HCT116 (cell line): ENCODE measurements around the gene RMRP. TPM values are rescaled to one million over a fixed set of nuclear protein-coding genes. Genes with fewer than 3 reads are reported as not detected.

ENCODE experiments used
- ATAC-seq: fragments of 200-7000 bp; cut with Tn5 transposase; 2 replicates; pipeline ENCODE4 v1.9.1; 2020; ENCODE audit warnings: mild to moderate bottlenecking, moderate library complexity
- BruUV-seq: library from RNA; stranded (reverse); fragments of 400-500 nt; replicated peaks from 2 replicates; lab custom pipeline; 2021; lab: Mats Ljungman, UMichigan
- CTCF ChIA-PET: fragments of 300-600 bp; sonication (Branson Sonifier 250); formaldehyde crosslinking; loops from one replicate; lab custom pipeline; 2021; ENCODE audit warnings: antibody characterized with exemption; lab: Charles Lee
- POLR2A ChIA-PET: fragments of 300-600, 350-600 bp; sonication (Branson Sonifier 250); formaldehyde crosslinking; loops from one replicate; lab custom pipeline; 2021; ENCODE audit warnings: antibody characterized with exemption; lab: Charles Lee
- RAD21 ChIA-PET, 2 experiments: fragments of 300-600 bp; sonication (Branson Sonifier 250); formaldehyde crosslinking; loops; one replicate each; lab custom pipeline; 2023; ENCODE audit warnings: low total read pairs in 2 of 2; ENCODE audit not compliant: uncharacterized antibody in 2 of 2, unreplicated experiment in 2 of 2, low non-redundant PET in 1 of 2; lab: Charles Lee
- DNase-seq: peaks from one replicate; pipeline ENCODE4 v3.0.0-alpha.2; 2010; ENCODE audit warnings: low read depth, low spot score
- H2AFZ ChIP-seq: fragments of 200-600 bp; shearing (Covaris generic), sonication (generic); 2 replicates; pipeline ENCODE4 v1.6.1; 2017; ENCODE audit warnings: low read depth, mixed run types, mixed read lengths, antibody characterized with exemption, low read length; ENCODE audit not compliant: poor library complexity, severe bottlenecking
- H3K27ac ChIP-seq: 2 replicates; pipeline ENCODE4 v1.5.1; 2012; ENCODE audit warnings: low read depth, low read length
- H3K27me3 ChIP-seq: fragments of 200-600 bp; sonication (generic); 2 replicates; pipeline ENCODE4 v1.6.1; 2016; ENCODE audit warnings: mixed run types, low read length, mixed read lengths; ENCODE audit not compliant: insufficient read depth
- H3K36me3 ChIP-seq, 2 experiments: fragments of 200-500 bp in 1 of 2; fragments of 200-600 bp in 1 of 2; sonication (Bioruptor generic) in 1 of 2; sonication (generic) in 1 of 2; 2 replicates each; pipeline versions ENCODE4 v1.5.1 to v1.6.1; 2014 to 2016; ENCODE audit warnings: low read length in 2 of 2, inconsistent platforms in 1 of 2, mixed read lengths in 1 of 2, mixed run types in 1 of 2; ENCODE audit not compliant: insufficient read depth in 2 of 2, control insufficient read depth in 1 of 2
- H3K4me1 ChIP-seq, 2 experiments: fragments of 200-600 bp in 1 of 2; sonication (generic) in 1 of 2; 2 replicates each; pipeline versions ENCODE4 v1.5.1 to v1.6.1; 2012 to 2017; ENCODE audit warnings: low read length in 2 of 2, inconsistent platforms in 1 of 2, mild to moderate bottlenecking in 1 of 2, mixed read lengths in 1 of 2, mixed run types in 1 of 2, moderate library complexity in 1 of 2; ENCODE audit not compliant: insufficient read depth in 2 of 2, control insufficient read depth in 1 of 2
- H3K4me2 ChIP-seq: fragments of 200-600 bp; sonication (generic); 2 replicates; pipeline ENCODE4 v1.6.1; 2017; ENCODE audit warnings: mixed run types, low read length, mixed read lengths
- H3K4me3 ChIP-seq, 2 experiments: fragments of 200-600 bp in 1 of 2; sonication (generic) in 1 of 2; replicated peaks in 1 of 2; 2 replicates each; pipeline ENCODE4 v1.5.1; 2011 to 2016; ENCODE audit warnings: low read length in 2 of 2, control low read depth in 1 of 2, low read depth in 1 of 2, mild to moderate bottlenecking in 1 of 2, mixed read lengths in 1 of 2, mixed run types in 1 of 2
- H3K79me2 ChIP-seq: fragments of 200-600 bp; sonication (generic); 2 replicates; pipeline ENCODE4 v1.6.1; 2017; ENCODE audit warnings: mild to moderate bottlenecking, mixed run types, low read length, moderate library complexity, mixed read lengths; ENCODE audit not compliant: insufficient read depth
- H3K9ac ChIP-seq: fragments of 200-600 bp; sonication (generic); 2 replicates; pipeline ENCODE4 v1.6.1; 2016; ENCODE audit warnings: low read length, mixed read lengths
- H3K9me2 ChIP-seq: fragments of 200-600 bp; sonication (generic), shearing (Covaris generic); 2 replicates; pipeline ENCODE4 v1.6.1; 2017; ENCODE audit warnings: mixed run types, mild to moderate bottlenecking, moderate library complexity; ENCODE audit not compliant: insufficient read depth
- H3K9me3 ChIP-seq, 2 experiments: fragments of 200-500 bp in 1 of 2; fragments of 200-600 bp in 1 of 2; sonication (Bioruptor generic) in 1 of 2; sonication (generic) in 1 of 2; 2 replicates each; pipeline ENCODE4 v1.6.1; 2014 to 2017; ENCODE audit warnings: low read length in 2 of 2, mixed read lengths in 2 of 2, inconsistent platforms in 1 of 2, low read depth in 1 of 2, mild to moderate bottlenecking in 1 of 2, mixed run types in 1 of 2, moderate library complexity in 1 of 2; ENCODE audit not compliant: control insufficient read depth in 1 of 2, insufficient read depth in 1 of 2
- H4K20me1 ChIP-seq: fragments of 200-600 bp; sonication (generic), shearing (Covaris generic); 2 replicates; pipeline ENCODE4 v1.6.1; 2017; ENCODE audit warnings: mixed run types, mild to moderate bottlenecking, moderate library complexity; ENCODE audit not compliant: insufficient read depth
- CBX3 ChIP-seq: IDR thresholded peaks from 2 replicates; pipeline ENCODE4 v1.6.1; 2012; ENCODE audit warnings: low read depth
- CEBPB ChIP-seq: IDR thresholded peaks from 2 replicates; pipeline ENCODE4 v1.6.1; 2012; ENCODE audit warnings: low read depth
- CTCF ChIP-seq, 3 experiments: fragments of 200-600 bp in 1 of 3; sonication (generic) in 1 of 3; IDR thresholded peaks in 2 of 3; conservative IDR thresholded peaks in 1 of 3; 2 replicates each; pipeline ENCODE4 v1.5.1; 2012 to 2017; ENCODE audit warnings: low read depth in 2 of 3, low read length in 2 of 3, antibody characterized with exemption in 1 of 3, borderline replicate concordance in 1 of 3, control low read depth in 1 of 3, mild to moderate bottlenecking in 1 of 3, mixed read lengths in 1 of 3, mixed run types in 1 of 3, moderate library complexity in 1 of 3; ENCODE audit not compliant: insufficient read depth in 1 of 3
- EGR1 ChIP-seq: IDR thresholded peaks from 2 replicates; pipeline ENCODE4 v1.6.1; 2012; ENCODE audit warnings: low read depth
- ELF1 ChIP-seq: IDR thresholded peaks from 2 replicates; pipeline ENCODE4 v1.6.1; 2012; ENCODE audit warnings: low read depth, borderline replicate concordance
- EZH2 ChIP-seq: fragments of 200-600 bp; sonication (generic); IDR thresholded peaks from 2 replicates; pipeline ENCODE4 v1.6.1; 2017; ENCODE audit warnings: antibody characterized with exemption, mixed run types
- EZH2phosphoT487 ChIP-seq: fragments of 200-600 bp; IDR thresholded peaks from 2 replicates; pipeline ENCODE4 v1.6.1; 2018; ENCODE audit warnings: antibody characterized with exemption, borderline replicate concordance
- FOSL1 ChIP-seq: IDR thresholded peaks from 2 replicates; pipeline ENCODE4 v1.6.1; 2012; ENCODE audit warnings: low read depth
- JUND ChIP-seq: IDR thresholded peaks from 2 replicates; pipeline ENCODE4 v1.6.1; 2012
- MAX ChIP-seq: IDR thresholded peaks from 2 replicates; pipeline ENCODE4 v1.6.1; 2012
- POLR2A ChIP-seq: IDR thresholded peaks from 2 replicates; pipeline ENCODE4 v1.7.0; 2011; ENCODE audit warnings: borderline replicate concordance; ENCODE audit not compliant: insufficient read depth, insufficient read length; ENCODE audit errors: extremely low read depth
- SIN3A ChIP-seq: IDR thresholded peaks from 2 replicates; pipeline ENCODE4 v1.6.1; 2012; ENCODE audit warnings: low read depth
- SP1 ChIP-seq: IDR thresholded peaks from 2 replicates; pipeline ENCODE4 v1.6.1; 2012; ENCODE audit warnings: low read depth
- TCF7L2 ChIP-seq: IDR thresholded peaks from 2 replicates; pipeline ENCODE4 v1.7.0; 2011; ENCODE audit warnings: borderline replicate concordance, inconsistent platforms; ENCODE audit not compliant: insufficient read depth, insufficient read length; ENCODE audit errors: extremely low read depth
- YY1 ChIP-seq: IDR thresholded peaks from 2 replicates; pipeline ENCODE4 v1.6.1; 2011; ENCODE audit warnings: low read length, low read depth, moderate library complexity, mild to moderate bottlenecking; ENCODE audit not compliant: insufficient replicate concordance; ENCODE audit errors: extremely low read depth
- ZBTB33 ChIP-seq: IDR thresholded peaks from 2 replicates; pipeline ENCODE4 v1.6.1; 2011; ENCODE audit warnings: mild to moderate bottlenecking, low read length, moderate library complexity; ENCODE audit not compliant: insufficient replicate concordance; ENCODE audit errors: extremely low read depth
- ZFX ChIP-seq: fragments of 450-650 bp; IDR thresholded peaks from 2 replicates; pipeline ENCODE4 v1.6.1; 2017
- ZNF274 ChIP-seq: fragments of 200-500 bp; sonication (Bioruptor generic); IDR thresholded peaks from 2 replicates; pipeline ENCODE4 v1.6.1; 2014; ENCODE audit warnings: mild to moderate bottlenecking, low read depth, low read length, inconsistent platforms
- intact Hi-C: fragments of 100-400 bp; cut with micrococcal nuclease; formaldehyde crosslinking; loops from 2 replicates; pipeline ENCODE4 v1.10.0; 2022
- total RNA-seq: library from RNA; stranded (reverse); gene quantifications from one replicate; pipeline ENCODE4 v1.2.1, GENCODE V29; 2021; ENCODE audit not compliant: unreplicated experiment

The RMRP gene
- total RNA-seq, 1 experiment from 2014 or later: 30,969 TPM

- TF ChIP-seq TCF7L2: no peak
Measured at GRCh38 chr9:35683323-35683722, 25.5 kb upstream of the RMRP start (continued).

DNA sequence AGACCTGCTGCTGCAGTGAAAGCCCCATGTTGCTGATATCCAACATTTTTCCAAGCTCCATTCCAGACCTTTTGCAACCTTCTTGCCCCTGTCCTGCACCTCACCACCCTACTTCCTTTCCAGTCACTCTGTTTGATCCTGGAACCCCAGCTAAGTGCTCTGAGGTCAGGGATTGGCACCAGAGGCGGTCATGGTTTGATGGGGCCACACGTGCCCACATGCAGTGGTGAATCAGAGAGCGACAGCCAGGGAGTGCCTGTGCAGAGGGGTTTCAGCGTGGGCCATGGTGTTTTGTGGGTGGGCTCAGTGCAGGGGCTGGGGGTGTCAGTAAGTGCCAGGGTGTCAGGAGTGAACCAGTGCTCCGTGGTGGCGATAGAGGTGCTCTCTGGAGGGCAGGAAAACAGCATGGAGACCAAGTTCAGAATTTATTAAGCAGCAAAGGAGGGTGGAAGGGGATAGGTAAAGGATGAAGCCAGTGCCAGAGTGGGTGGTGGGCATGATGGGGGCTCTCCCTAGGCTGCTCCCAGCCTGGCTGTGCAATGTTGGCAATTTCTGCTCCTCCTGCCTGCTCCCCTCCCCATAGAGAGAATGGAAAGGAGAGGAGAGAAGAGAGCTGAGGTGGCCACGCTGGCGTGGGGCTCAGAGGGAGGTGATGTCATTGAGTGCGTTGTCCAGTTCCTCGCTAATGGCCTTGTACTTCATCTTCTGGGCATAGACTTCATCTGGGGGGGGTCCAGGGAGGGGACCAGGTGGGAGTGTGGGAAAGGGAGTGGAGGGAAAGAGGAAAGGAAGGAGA lies 24.9 kb upstream of the RMRP start:
- CTCF ChIA-PET: interaction anchor here (1.3 kb wide), 1 partner anchor 14 kb away, joined by 4 read pairs; no protein-coding TSS in a partner anchor
- BruUV-seq: no TSS peak
- H4K20me1 ChIP-seq: no peaks in the 10 kb centered on the region
- H3K9me3 ChIP-seq: no peaks in the 10 kb centered on the region
- H3K27me3 ChIP-seq: no peaks in the 10 kb centered on the region
- H3K79me2 ChIP-seq: peaks cover 25% of the 10 kb centered on the region
- no peak overlapping the region for H3K27ac ChIP-seq
- no peak overlapping the region for H3K4me2 ChIP-seq
- TF ChIP-seq FOSL1 (no peak), EZH2phosphoT487 (no peak), CBX3 (no peak), JUND (no peak), POLR2A (no peak), ZBTB33 (no peak), ZFX (no peak), SP1 (no peak), CEBPB (no peak), MAX (no peak), ELF1 (no peak), EZH2 (no peak), EGR1 (no peak), CTCF (IDR thresholded peaks at IDR 0.05 in 2 of 3, conservative IDR thresholded peaks at IDR 0.05 in 1 of 3; ENCODE audit: borderline replicate concordance in 1 of 3, insufficient read depth in 1 of 3, low read depth in 2 of 3, low read length in 2 of 3) (no peak), TCF7L2 (no peak), ZNF274 (no peak), SIN3A (no peak), YY1 (no peak)
- H2AFZ ChIP-seq: no peak overlapping the region
- POLR2A ChIA-PET: interaction anchor here (1.0 kb wide), 1 partner anchor 13 kb away, joined by 3 read pairs; no protein-coding TSS in a partner anchor
- H3K36me3 ChIP-seq: peaks cover 44 to 56% of the 10 kb centered on the region in 2 experiments; a peak in 3 of 4 replicates
- intact Hi-C loops: no loop called here
- DNase-seq (no peak), ATAC-seq (no peak)
- H3K4me1 ChIP-seq: peaks cover 3 to 5% of the 10 kb centered on the region in 2 experiments; a peak in 3 of 4 replicates
- H3K9me2 ChIP-seq: no peaks in the 10 kb centered on the region
- no peak overlapping the region for H3K9ac ChIP-seq
- RAD21 ChIA-PET: interaction anchor here in 1 of 2 experiments (0.6 kb wide), 1 partner anchor 897 kb away, joined by 3 read pairs; no protein-coding TSS in a partner anchor
- H3K4me3 ChIP-seq: no peak overlapping the region
